GM12892 (cell line): ENCODE results near the gene ANKRD11.

Source experiments
- POLR2A ChIP-seq: IDR thresholded peaks from 2 replicates; pipeline ENCODE4 v1.6.1; 2011; ENCODE audit warnings: low read depth, low read length, control low read depth
- POLR2AphosphoS5 ChIP-seq: IDR thresholded peaks from 2 replicates; pipeline ENCODE4 v1.6.1; 2011; ENCODE audit warnings: low read depth, low read length, control low read depth

- TF ChIP-seq POLR2AphosphoS5: no peak
- TF ChIP-seq POLR2A: no peak
Observed at GRCh38 chr16:89288966-89289365, 201.4 kb downstream of the ANKRD11 start.
